Activated naive CD4-positive, alpha-beta T cell treated with anti-CD3 and anti-CD28 coated beads, Interleukin-2, amount 10 ng/mL, durations not matched to agents 7 days and 5 days (primary cell): ENCODE measurements around the gene CDK5RAP3.

Source experiments
- CTCF ChIA-PET: fragments of 350-600 bp; sonication (Branson Sonifier 250); formaldehyde crosslinking; loops from one replicate; lab custom pipeline; 2021; ENCODE audit warnings: antibody characterized with exemption; lab: Charles Lee
- DNase-seq: peaks from one replicate; pipeline ENCODE4 v3.0.0-alpha.2; 2020
- H3K27ac Mint-ChIP-seq: one replicate; pipeline ENCODE4 v1.8.0; 2021; ENCODE audit warnings: mild to moderate bottlenecking, moderate library complexity, mixed read lengths
- H3K27me3 Mint-ChIP-seq: one replicate; pipeline ENCODE4 v1.8.0; 2021; ENCODE audit warnings: mild to moderate bottlenecking, mixed read lengths
- H3K36me3 Mint-ChIP-seq: one replicate; pipeline ENCODE4 v1.8.0; 2021; ENCODE audit warnings: mixed read lengths
- H3K4me1 Mint-ChIP-seq: one replicate; pipeline ENCODE4 v1.8.0; 2021; ENCODE audit warnings: mixed read lengths
- H3K4me3 Mint-ChIP-seq: one replicate; pipeline ENCODE4 v1.8.0; 2021; ENCODE audit warnings: mild to moderate bottlenecking, moderate library complexity, mixed read lengths
- H3K9me3 Mint-ChIP-seq: one replicate; pipeline ENCODE4 v1.8.0; 2021; ENCODE audit warnings: mixed read lengths

CDK5RAP3 gene

GRCh38 chr17:47942096-47942510, 28.8 kb upstream of the CDK5RAP3 start:
- peak overlapping the region; percentile 89 for H3K27ac Mint-ChIP-seq
- CTCF ChIA-PET = interaction anchor here (0.6 to 4.9 kb wide), 11 partner anchors 10 to 161 kb away, joined by 3 to 23 read pairs (median 3); partner anchors contain the start of genes CDK5RAP3 and SCRN2
- H3K27me3 Mint-ChIP-seq = no peaks in the 10 kb centered on the region
- H3K9me3 Mint-ChIP-seq = peaks cover 3% of the 10 kb centered on the region
- H3K4me3 Mint-ChIP-seq = peak overlapping the region; percentile 92
- H3K4me1 Mint-ChIP-seq = peaks cover 60% of the 10 kb centered on the region
- H3K36me3 Mint-ChIP-seq = peaks cover 20% of the 10 kb centered on the region
- peak; percentile 33 for DNase-seq

GRCh38 chr17:47942568-47942967, 28.3 kb upstream of the CDK5RAP3 start:
- CTCF ChIA-PET = interaction anchor here (0.6 to 4.9 kb wide), 5 partner anchors 9 to 161 kb away, joined by 3 to 23 read pairs (median 3); partner anchors contain the start of gene CDK5RAP3
- H3K4me3 Mint-ChIP-seq = peak overlapping the region; percentile 92
- H3K9me3 Mint-ChIP-seq = peaks cover 3% of the 10 kb centered on the region
- peaks cover 62% of the 10 kb centered on the region for H3K4me1 Mint-ChIP-seq
- peak overlapping the region; percentile 89 for H3K27ac Mint-ChIP-seq
- H3K36me3 Mint-ChIP-seq = peaks cover 22% of the 10 kb centered on the region
- no peaks in the 10 kb centered on the region for H3K27me3 Mint-ChIP-seq
- no peak for DNase-seq

- Mint-ChIP-seq H3K9me3 (peaks cover 3% of the 10 kb centered on the region), H3K4me1 (peaks cover 78% of the 10 kb centered on the region), H3K27me3 (no peaks in the 10 kb centered on the region), H3K27ac (peak overlapping the region; percentile 78), H3K36me3 (peaks cover 27% of the 10 kb centered on the region), H3K4me3 (peak overlapping the region; percentile 3)
- DNase-seq = peak; percentile 51
- CTCF ChIA-PET = interaction anchor here (0.9 to 2.7 kb wide), 7 partner anchors 12 to 103 kb away, joined by 3 to 17 read pairs (median 3); partner anchors contain the start of genes CDK5RAP3 and SP2
Measured at GRCh38 chr17:47945080-47945479, 25.8 kb upstream of the CDK5RAP3 start.

- H3K4me1 Mint-ChIP-seq = peaks cover 75% of the 10 kb centered on the region
- peak overlapping the region; percentile 3 for H3K4me3 Mint-ChIP-seq
- CTCF ChIA-PET = interaction anchor here (0.6 to 10.8 kb wide), 22 partner anchors 8 to 160 kb away, joined by 3 to 151 read pairs (median 4); partner anchors contain the start of genes CDK5RAP3, LRRC46, MRPL10 and PRR15L
- H3K36me3 Mint-ChIP-seq = peaks cover 27% of the 10 kb centered on the region
- H3K27me3 Mint-ChIP-seq = no peaks in the 10 kb centered on the region
- DNase-seq = no peak
- H3K9me3 Mint-ChIP-seq = peaks cover 3% of the 10 kb centered on the region
- peak overlapping the region; percentile 78 for H3K27ac Mint-ChIP-seq
Measured at GRCh38 chr17:47945529-47946508, 25.1 kb upstream of the CDK5RAP3 start.

GRCh38 chr17:47946516-47946915, 24.4 kb upstream of the CDK5RAP3 start:
- peaks cover 69% of the 10 kb centered on the region for H3K4me1 Mint-ChIP-seq
- H3K36me3 Mint-ChIP-seq = peaks cover 24% of the 10 kb centered on the region
- CTCF ChIA-PET = interaction anchor here (0.6 to 10.8 kb wide), 28 partner anchors 9 to 160 kb away, joined by 3 to 151 read pairs (median 4); partner anchors contain the start of genes CDK5RAP3, LRRC46, MRPL10 and PRR15L

GRCh38 chr17:47946929-47947397, 23.9 kb upstream of the CDK5RAP3 start:
- Mint-ChIP-seq H3K4me1 (peaks cover 68% of the 10 kb centered on the region), H3K27me3 (no peaks in the 10 kb centered on the region), H3K4me3 (no peak overlapping the region), H3K27ac (peak overlapping the region; percentile 46), H3K9me3 (no peaks in the 10 kb centered on the region), H3K36me3 (peaks cover 24% of the 10 kb centered on the region)
- DNase-seq = peak; percentile 85
- CTCF ChIA-PET = interaction anchor here (0.6 to 10.8 kb wide), 31 partner anchors 8 to 159 kb away, joined by 3 to 151 read pairs (median 4); partner anchors contain the start of genes CDK5RAP3, LRRC46, MRPL10 and PRR15L

More at GRCh38 chr17:47946516-47946915, 24.4 kb upstream of the CDK5RAP3 start:
- DNase-seq = no peak
- Mint-ChIP-seq H3K9me3 (no peaks in the 10 kb centered on the region), H3K4me3 (no peak overlapping the region), H3K27me3 (no peaks in the 10 kb centered on the region), H3K27ac (peak overlapping the region; percentile 46)

GRCh38 chr17:47948706-47949196, 22.2 kb upstream of the CDK5RAP3 start:
- CTCF ChIA-PET = interaction anchor here (0.6 to 10.8 kb wide), 15 partner anchors 8 to 127 kb away, joined by 3 to 151 read pairs (median 7); partner anchors contain the start of genes CDK5RAP3, OSBPL7, PRR15L and SCRN2
- Mint-ChIP-seq H3K36me3 (peaks cover 24% of the 10 kb centered on the region), H3K4me3 (no peak overlapping the region), H3K4me1 (peaks cover 52% of the 10 kb centered on the region), H3K27ac (no peak overlapping the region), H3K27me3 (no peaks in the 10 kb centered on the region), H3K9me3 (no peaks in the 10 kb centered on the region)
- DNase-seq = no peak

GRCh38 chr17:47949197-47949759, 21.6 kb upstream of the CDK5RAP3 start:
- H3K9me3 Mint-ChIP-seq = no peaks in the 10 kb centered on the region
- peaks cover 24% of the 10 kb centered on the region for H3K36me3 Mint-ChIP-seq
- no peaks in the 10 kb centered on the region for H3K27me3 Mint-ChIP-seq
- CTCF ChIA-PET = interaction anchor here (0.6 to 10.8 kb wide), 20 partner anchors 8 to 128 kb away, joined by 3 to 151 read pairs (median 5); partner anchors contain the start of genes CDK5RAP3, OSBPL7, PNPO and PRR15L
- H3K4me3 Mint-ChIP-seq = peak overlapping the region; percentile 25
- peak; percentile 89 for DNase-seq
- peak overlapping the region; percentile 22 for H3K27ac Mint-ChIP-seq
- peaks cover 50% of the 10 kb centered on the region for H3K4me1 Mint-ChIP-seq

GRCh38 chr17:47949946-47950345, 21.0 kb upstream of the CDK5RAP3 start:
- Mint-ChIP-seq H3K4me1 (peaks cover 43% of the 10 kb centered on the region), H3K36me3 (peaks cover 21% of the 10 kb centered on the region), H3K9me3 (no peaks in the 10 kb centered on the region), H3K4me3 (no peak overlapping the region), H3K27me3 (no peaks in the 10 kb centered on the region), H3K27ac (peak overlapping the region; percentile 15)
- CTCF ChIA-PET = interaction anchor here (0.7 to 10.8 kb wide), 17 partner anchors 8 to 128 kb away, joined by 3 to 151 read pairs (median 5); partner anchors contain the start of genes CDK5RAP3, OSBPL7, PNPO and PRR15L
- no peak for DNase-seq

- H3K27me3 Mint-ChIP-seq = no peaks in the 10 kb centered on the region
- CTCF ChIA-PET = interaction anchor here (1.0 to 10.8 kb wide), 10 partner anchors 9 to 129 kb away, joined by 4 to 151 read pairs (median 5); partner anchors contain the start of genes CDK5RAP3, OSBPL7, PNPO and SCRN2
Measured at GRCh38 chr17:47950448-47950847, 20.5 kb upstream of the CDK5RAP3 start.

GRCh38 chr17:47952171-47953021, 18.5 kb upstream of the CDK5RAP3 start:
- H3K4me3 Mint-ChIP-seq = no peak overlapping the region
- H3K27me3 Mint-ChIP-seq = no peaks in the 10 kb centered on the region
- DNase-seq = no peak
- H3K9me3 Mint-ChIP-seq = no peaks in the 10 kb centered on the region
- CTCF ChIA-PET = interaction anchor here (1.7 to 10.8 kb wide), 3 partner anchors 8 to 16 kb away, joined by 7 to 151 read pairs (median 26); partner anchors contain the start of genes CDK5RAP3 and PNPO
- H3K4me1 Mint-ChIP-seq = peaks cover 20% of the 10 kb centered on the region
- peaks cover 6% of the 10 kb centered on the region for H3K36me3 Mint-ChIP-seq
- no peak overlapping the region for H3K27ac Mint-ChIP-seq

More at GRCh38 chr17:47950448-47950847, 20.5 kb upstream of the CDK5RAP3 start:
- Mint-ChIP-seq H3K9me3 (no peaks in the 10 kb centered on the region), H3K4me1 (peaks cover 38% of the 10 kb centered on the region), H3K4me3 (no peak overlapping the region), H3K36me3 (peaks cover 16% of the 10 kb centered on the region), H3K27ac (no peak overlapping the region)
- DNase-seq = no peak

- H3K27me3 Mint-ChIP-seq = no peaks in the 10 kb centered on the region
- no peak for DNase-seq
- H3K36me3 Mint-ChIP-seq = peaks cover 4% of the 10 kb centered on the region
- H3K9me3 Mint-ChIP-seq = no peaks in the 10 kb centered on the region
- H3K27ac Mint-ChIP-seq = no peak overlapping the region
- CTCF ChIA-PET = interaction anchor here (10.8 kb wide), 1 partner anchor 15 kb away, joined by 151 read pairs; the partner anchor contains the start of gene CDK5RAP3
- H3K4me3 Mint-ChIP-seq = no peak overlapping the region
- H3K4me1 Mint-ChIP-seq = peaks cover 16% of the 10 kb centered on the region
Measured at GRCh38 chr17:47953909-47954308, 17.0 kb upstream of the CDK5RAP3 start.
